NCI-H2196 treated with DMSO at 0.1 percent for 48 hours (cell line): ENCODE data around the gene PLCE1.

Experiments used
- DNase-seq: peaks from one replicate; lab custom pipeline; 2025; ENCODE audit not compliant: unreplicated experiment; lab: John Stamatoyannopoulos, UW

The PLCE1 gene

DNA sequence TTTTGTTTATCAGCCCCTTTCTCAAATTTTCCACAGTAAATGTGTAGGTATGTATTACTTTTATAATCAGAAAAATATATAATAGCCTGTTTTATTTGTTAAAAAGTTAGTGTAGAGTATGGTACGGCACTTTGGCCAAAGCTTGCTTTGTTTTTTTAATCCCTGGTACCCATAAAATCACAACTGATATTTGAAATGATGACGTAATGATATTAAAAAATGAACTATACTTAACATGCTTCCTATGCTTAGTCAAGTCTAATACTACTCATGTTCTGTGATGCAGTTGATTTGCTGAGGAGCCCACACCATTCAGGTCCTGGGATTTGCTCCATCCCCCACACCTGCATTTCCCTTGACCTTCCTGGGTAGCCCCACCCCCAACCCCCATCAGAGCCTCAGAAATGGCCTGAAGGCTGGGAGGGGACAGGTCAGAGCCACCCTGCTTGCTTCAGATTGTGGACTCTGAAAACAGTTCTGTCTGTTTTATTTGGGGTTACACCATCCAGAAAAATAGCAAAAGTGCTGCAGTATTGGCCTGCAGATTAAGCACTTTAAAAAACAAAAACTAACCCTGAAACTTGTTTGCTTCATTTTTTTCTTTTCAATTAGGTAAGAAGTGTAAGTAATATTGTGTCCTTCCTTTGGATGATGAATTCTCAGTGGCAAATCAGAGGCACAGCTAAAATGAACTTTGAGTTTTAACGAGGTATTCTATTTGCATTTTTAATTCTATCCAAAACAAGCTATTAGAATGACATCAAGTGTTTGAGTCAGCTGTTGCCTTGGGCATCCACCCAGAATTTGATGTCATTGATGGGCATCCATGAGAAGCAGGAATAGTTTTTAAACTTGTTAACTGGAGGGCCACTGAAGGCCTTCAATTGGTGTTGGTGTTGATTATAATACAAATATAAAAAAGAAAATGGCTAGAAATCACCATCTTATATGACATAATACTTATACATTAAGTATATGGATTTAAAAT is 23.3 kb downstream of the PLCE1 start:
- no peak for DNase-seq

DNA sequence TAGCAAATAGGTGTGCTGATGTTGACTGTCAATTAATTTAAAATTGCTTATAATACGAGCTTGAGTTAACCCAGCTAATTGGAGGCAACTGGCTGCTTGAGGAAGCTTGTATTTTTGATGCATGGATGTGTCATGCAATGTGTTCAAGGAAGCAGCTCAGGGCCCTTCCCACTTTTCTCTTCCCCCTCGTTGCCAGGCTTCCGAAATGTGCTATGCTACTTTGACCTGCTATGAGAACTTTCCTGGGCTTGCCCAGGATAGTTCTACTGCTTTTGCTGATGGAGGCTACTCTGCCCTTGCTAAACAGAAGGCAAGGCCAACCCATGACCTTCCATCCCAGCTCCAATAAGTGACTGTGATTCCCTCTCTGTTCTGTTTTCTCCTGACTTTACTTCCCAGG is 24.4 kb downstream of the PLCE1 start:
- DNase-seq: no peak

DNA sequence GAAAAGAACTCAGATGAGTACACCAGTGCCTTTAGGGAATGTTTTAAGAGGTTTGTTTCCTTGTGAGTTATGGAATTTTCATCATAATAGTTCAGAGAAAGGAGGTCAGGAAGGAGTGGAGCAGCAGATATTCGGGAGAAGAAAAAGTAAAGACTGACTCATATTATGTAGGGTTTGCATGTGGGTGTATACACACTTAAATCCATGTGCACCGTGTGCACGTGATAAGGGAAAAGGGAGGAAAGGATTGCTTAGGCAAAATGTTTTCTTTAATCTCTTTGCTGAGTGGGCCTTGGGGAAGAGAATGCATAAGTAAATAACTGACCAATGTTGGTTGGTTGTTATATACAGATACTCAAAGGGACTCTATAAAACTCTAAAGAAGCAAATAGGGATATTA is 30.2 kb downstream of the PLCE1 start:
- no peak for DNase-seq

DNA sequence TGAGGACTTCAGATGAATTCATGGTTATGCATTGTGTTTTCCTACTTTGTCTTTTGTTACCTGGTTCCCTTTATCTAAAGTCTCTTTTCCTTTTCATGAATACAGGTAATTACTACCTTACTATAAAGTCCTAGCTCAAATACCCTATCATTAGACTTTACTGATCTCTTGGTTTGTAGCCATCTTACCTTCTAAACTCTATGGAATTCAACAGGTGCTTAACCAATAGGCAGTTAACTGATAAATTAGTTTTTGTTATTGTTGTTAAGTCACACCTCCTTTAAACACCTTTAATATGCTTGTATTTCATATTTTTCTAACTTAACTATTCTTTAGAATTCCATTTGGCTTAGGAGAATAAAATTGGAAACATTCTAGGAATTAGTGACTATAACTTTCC is 30.7 kb downstream of the PLCE1 start:
- DNase-seq: no peak

DNA sequence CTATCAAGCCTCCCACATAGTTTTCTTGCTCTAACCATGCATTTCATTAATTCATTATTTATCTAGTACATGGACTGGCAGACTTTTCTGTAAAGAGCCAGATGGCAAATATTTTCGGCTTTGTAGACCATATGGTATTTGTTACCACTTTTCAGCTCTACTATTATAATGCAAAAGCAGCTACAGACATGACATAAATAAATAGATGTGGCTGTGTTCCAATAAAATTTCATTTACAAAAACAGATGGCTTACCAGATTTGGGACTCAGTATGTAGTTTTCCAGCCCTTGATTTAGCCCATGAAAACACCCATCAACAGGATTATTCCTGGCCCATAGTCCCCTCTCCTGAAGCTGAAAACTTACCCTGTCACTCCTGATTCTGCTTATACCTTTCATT is 32.1 kb downstream of the PLCE1 start:
- no peak for DNase-seq

DNA sequence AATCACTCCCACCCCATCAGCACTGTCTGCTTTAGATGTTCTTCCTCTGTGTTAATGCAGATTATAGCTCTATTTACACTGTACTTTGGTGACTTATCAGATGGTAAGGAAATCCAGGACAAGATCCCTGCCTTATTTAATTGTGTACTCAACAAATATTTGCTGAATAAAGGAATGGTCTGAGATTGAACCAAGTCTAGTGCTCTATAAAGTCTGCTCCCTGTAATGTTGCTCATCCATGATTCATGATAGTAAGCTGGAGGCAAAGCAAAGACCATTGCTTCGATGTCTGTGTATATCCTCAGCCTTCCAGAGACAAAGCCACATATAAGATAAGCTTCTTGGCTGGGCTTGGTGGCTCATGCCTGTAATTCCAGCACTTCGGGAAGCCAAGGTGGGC is 33.5 kb downstream of the PLCE1 start:
- DNase-seq: no peak

DNA sequence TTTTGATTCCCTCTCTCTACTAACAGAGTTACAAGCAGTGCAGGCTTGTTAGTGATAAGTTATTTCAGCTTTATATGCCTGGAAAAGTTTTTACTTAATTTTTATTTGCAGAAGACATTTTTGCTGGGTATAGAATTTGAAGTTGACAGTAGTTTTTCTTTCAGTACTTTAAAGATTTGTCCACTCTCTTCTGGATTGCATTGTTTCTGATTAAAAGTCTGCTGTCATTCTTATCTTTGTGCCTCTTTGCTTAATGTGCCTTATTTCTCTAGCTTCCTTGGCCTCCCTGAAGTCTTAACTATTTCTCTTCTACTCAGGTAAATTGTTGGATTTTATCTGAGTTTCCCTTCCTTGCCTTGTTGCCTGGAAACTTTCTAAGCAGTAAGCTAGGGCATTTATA is 36.2 kb downstream of the PLCE1 start:
- no peak for DNase-seq

DNA sequence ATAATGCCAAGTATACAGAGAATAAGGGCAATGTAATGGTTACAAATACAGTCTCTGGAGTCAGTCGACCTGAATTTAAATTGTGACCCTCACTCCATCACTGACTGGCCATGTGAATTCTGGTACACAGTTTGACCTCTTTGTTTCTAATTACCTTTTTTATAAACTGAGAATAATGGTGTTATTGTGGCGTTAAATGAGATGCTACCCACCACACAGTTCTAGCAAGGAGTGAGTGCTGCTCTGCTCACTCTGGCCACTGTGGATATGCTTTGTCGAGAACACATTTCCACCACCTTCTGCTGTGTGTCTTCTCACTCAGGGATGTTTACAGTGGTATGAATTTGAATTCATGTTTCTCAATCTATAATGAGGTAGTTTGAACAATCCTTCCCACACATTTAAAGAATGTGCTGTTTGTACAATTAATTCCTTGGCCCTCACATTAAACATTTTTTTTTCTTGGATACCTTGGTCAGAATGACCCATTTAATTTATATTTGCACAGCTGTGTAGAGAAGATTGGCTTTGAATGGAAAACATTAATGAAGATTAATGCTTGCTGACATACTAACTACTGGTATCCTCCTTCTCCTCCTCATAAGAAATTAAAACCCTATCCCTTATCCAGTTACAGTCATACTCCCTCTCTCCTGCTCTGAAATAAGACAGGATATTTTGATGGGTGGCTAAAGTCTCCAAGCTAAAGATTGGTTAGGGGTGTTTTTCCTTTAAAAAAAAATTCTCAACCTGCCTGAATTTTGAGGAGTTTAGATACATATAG is 42.4 kb downstream of the PLCE1 start:
- no peak for DNase-seq

DNA sequence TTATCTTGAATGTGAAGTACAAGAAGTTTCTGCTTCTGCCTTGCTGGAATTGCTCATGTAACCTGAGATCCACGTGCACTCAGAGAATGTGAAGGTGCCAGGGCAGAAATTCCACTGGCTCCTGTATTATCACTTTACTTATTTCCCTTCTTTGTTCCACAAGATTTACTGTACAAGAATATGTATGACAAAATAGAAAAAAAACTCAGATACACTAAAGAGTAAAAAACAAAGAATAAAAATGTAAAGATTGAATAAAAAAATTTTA is 43.0 kb downstream of the PLCE1 start:
- DNase-seq: no peak

DNA sequence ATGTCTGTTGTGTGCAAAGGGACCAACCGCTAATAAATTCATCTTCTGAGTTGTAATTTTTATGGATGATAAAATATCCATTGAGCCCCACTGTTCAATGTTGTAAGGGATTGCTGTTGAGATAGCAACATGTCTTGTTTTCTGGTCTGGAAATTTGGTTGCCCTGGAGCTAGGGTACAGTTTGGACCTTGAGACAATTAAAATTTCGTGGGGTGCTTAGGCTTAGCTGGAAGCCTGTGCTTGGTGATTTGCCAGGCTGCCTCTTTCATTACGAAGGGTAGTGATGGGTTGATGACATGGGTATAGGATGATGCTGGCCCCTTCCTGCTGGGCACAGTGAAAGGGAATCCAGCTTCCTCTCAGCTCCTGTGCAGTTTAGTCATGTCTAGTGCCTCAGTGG is 43.6 kb downstream of the PLCE1 start:
- DNase-seq: no peak

DNA sequence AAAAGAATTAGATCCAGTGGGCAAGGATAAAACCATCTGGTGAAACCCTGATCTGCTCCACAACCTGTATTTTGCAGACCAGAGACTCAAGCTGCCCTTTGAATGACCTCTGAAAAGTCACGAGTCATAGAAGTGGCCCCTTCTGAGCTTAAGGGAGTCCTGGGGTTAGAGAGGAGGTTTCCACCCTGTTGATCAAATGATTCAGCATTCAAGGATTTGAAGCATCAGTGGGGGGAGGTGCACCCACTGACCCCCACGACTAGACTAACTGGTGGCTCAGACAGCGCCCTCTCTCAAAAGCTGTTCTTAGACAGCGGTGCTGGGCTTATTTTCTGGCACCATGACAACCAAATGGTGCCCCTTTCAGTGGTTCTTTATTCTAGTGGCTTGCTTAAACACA is 44.3 kb downstream of the PLCE1 start:
- DNase-seq: no peak

DNA sequence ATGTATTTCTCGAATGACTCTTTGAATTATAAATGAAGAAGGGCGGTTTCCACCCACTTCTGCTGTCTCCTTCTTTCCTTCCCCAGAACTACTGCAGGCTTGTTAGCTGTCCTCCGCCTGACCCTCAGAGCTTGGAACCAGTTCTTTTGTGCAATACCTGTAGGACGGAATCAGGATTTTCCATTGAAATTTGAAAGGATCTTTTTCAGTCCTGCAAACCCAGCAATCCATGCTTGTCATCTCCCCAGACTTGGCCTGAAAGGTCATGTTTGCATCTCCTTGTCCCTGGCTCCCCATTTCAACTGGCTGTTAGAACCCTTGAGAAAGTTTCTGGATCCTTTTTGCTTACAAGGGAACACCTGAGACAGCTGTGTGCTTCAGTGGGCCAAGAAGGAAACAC is 47.5 kb downstream of the PLCE1 start:
- no peak for DNase-seq

DNA sequence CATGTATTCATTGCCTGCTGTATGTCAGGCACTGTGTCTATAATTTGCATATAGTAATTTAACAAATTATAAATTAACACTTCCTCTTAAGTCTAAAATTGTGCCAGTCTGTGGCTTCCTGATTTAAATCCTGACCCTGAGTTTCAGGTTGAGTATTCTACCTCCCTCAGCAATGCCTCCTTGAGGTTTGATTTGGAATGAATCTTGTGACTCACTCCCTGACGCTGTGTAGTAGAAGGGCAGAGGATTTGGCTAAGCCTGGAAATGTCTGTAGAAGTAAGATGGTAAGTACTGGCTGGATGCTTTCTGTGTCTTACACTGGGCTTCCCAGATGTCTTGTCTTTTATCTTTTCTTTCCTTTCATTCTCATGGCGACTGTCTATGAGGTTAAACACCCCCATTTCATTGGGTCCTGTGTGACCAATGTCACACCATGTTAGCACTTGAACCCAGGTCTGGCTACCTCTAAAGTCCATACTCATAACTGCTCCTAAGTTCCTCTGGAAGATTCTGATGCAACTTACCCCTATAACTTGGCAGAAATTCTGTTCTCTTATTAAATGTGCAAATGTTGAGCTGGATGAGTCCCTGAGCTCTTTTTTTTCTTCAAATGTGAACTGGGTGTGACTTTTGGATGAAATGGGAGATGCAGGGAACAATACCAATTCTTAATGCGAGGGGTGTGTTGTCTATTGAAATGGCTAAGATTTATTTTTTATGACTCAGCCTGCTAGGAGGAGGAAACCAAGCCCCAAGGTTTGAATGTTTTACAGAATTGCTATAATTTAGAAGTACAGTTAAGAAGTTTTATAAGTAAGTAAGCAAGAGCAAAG is 48.5 kb downstream of the PLCE1 start:
- no peak for DNase-seq

DNA sequence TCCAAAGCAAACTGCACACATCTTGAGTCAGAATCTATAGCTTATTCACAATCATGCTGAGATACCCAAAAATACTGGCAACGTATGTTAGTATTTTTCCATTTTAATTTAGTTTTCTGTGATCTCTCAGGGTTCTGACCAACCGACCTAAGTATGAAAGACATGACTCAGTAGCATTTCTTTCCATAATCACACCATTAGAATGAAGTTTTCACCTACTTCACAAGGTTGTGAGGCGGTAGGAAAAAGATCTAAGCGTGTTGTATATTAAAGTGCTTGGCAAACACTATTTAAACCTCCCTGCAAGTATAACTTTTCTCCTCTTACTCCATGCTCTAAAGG is 49.1 kb downstream of the PLCE1 start:
- no peak for DNase-seq
